Neuronal stem cell (in vitro differentiated cells): ENCODE data around the gene ARFRP1.
A peak's percentile ranks its signal among the peaks of the same experiment; 100 is the strongest.

Experiments
- DNase-seq: peaks from one replicate; pipeline ENCODE4 v3.0.0-alpha.2; 2013; ENCODE audit warnings: low spot score
- H2AFZ ChIP-seq: one replicate; pipeline ENCODE4 v1.6.1; 2013; ENCODE audit warnings: mild to moderate bottlenecking, low read length, inconsistent platforms
- H2AK5ac ChIP-seq: 2 replicates; pipeline ENCODE4 v1.6.1; 2013; ENCODE audit warnings: low read depth, mild to moderate bottlenecking, inconsistent platforms, low read length, moderate library complexity, mixed read lengths
- H2BK120ac ChIP-seq: 2 replicates; pipeline ENCODE4 v1.6.1; 2013; ENCODE audit warnings: low read depth, mild to moderate bottlenecking, inconsistent platforms, low read length, moderate library complexity, mixed read lengths
- H2BK12ac ChIP-seq: one replicate; pipeline ENCODE4 v1.6.1; 2013; ENCODE audit warnings: low read length, inconsistent platforms
- H2BK15ac ChIP-seq: 2 replicates; pipeline ENCODE4 v1.6.1; 2013; ENCODE audit warnings: mild to moderate bottlenecking, low read length, inconsistent platforms, mixed read lengths
- H2BK5ac ChIP-seq: one replicate; pipeline ENCODE4 v1.6.1; 2013; ENCODE audit warnings: inconsistent platforms, mild to moderate bottlenecking, low read length, moderate library complexity
- H3K14ac ChIP-seq: one replicate; pipeline ENCODE4 v1.6.1; 2013; ENCODE audit warnings: low read length, inconsistent platforms
- H3K18ac ChIP-seq: 2 replicates; pipeline ENCODE4 v1.6.1; 2013; ENCODE audit warnings: low read length, inconsistent platforms
- H3K23ac ChIP-seq: 2 replicates; pipeline ENCODE4 v1.6.1; 2013; ENCODE audit warnings: low read depth, mild to moderate bottlenecking, mixed read lengths, low read length, inconsistent platforms; ENCODE audit not compliant: poor library complexity
- H3K27ac ChIP-seq: replicated peaks from 3 replicates; pipeline ENCODE4 v1.5.1; 2013; ENCODE audit warnings: low read length, inconsistent platforms
- H3K27me3 ChIP-seq, 3 experiments: 2 replicates each; pipeline ENCODE4 v1.6.1; 2013; ENCODE audit warnings: low read length in 3 of 3, mild to moderate bottlenecking in 2 of 3, inconsistent platforms in 1 of 3, low read depth in 1 of 3, mixed read lengths in 1 of 3, moderate library complexity in 1 of 3; ENCODE audit not compliant: control insufficient read depth in 3 of 3, insufficient read depth in 3 of 3
- H3K36me3 ChIP-seq, 2 donors: replicated peaks in 1 of 2; 2 replicates each; pipeline ENCODE4 v1.6.1; 2013; ENCODE audit warnings: low read length in 2 of 2; ENCODE audit not compliant: control insufficient read depth in 2 of 2, insufficient read depth in 2 of 2
- H3K4ac ChIP-seq: 2 replicates; pipeline ENCODE4 v1.6.1; 2013; ENCODE audit warnings: inconsistent platforms, mild to moderate bottlenecking, low read length, moderate library complexity
- H3K4me1 ChIP-seq, 2 donors: 1 replicate in 1 of 2; 2 replicates in 1 of 2; pipeline ENCODE4 v1.6.1; 2013; ENCODE audit warnings: low read length in 2 of 2, low read depth in 1 of 2; ENCODE audit not compliant: control insufficient read depth in 2 of 2, insufficient read depth in 1 of 2
- H3K4me2 ChIP-seq: one replicate; pipeline ENCODE4 v1.6.1; 2013; ENCODE audit warnings: mild to moderate bottlenecking, low read length, inconsistent platforms; ENCODE audit not compliant: insufficient read depth, poor library complexity, severe bottlenecking
- H3K4me3 ChIP-seq, 2 donors: 2 replicates each; pipeline ENCODE4 v1.5.1; 2013; ENCODE audit warnings: low read length in 2 of 2, mild to moderate bottlenecking in 2 of 2, inconsistent platforms in 1 of 2, moderate library complexity in 1 of 2
- H3K79me1 ChIP-seq: one replicate; pipeline ENCODE4 v1.6.1; 2013; ENCODE audit warnings: low read depth, mild to moderate bottlenecking, inconsistent platforms, low read length, moderate library complexity
- H3K9ac ChIP-seq: one replicate; pipeline ENCODE4 v1.6.1; 2013; ENCODE audit warnings: mild to moderate bottlenecking, low read depth, low read length, inconsistent platforms; ENCODE audit not compliant: poor library complexity
- H3K9me3 ChIP-seq, 2 donors: replicated peaks in 1 of 2; 2 replicates each; pipeline versions ENCODE3 to v1.6.1; 2013; ENCODE audit warnings: low read length in 2 of 2, mild to moderate bottlenecking in 2 of 2, inconsistent platforms in 1 of 2, low read depth in 1 of 2, mixed read lengths in 1 of 2, moderate library complexity in 1 of 2; ENCODE audit not compliant: control insufficient read depth in 2 of 2, insufficient read depth in 1 of 2
- H4K8ac ChIP-seq: one replicate; pipeline ENCODE4 v1.6.1; 2013; ENCODE audit warnings: low read depth, mild to moderate bottlenecking, inconsistent platforms, low read length, moderate library complexity
- H4K91ac ChIP-seq: one replicate; pipeline ENCODE4 v1.6.1; 2013; ENCODE audit warnings: low read length, low read depth, mild to moderate bottlenecking, inconsistent platforms; ENCODE audit not compliant: poor library complexity
- WGBS, 2 donors: extraction: QIAGEN DNeasy Blood & Tissue Kit; methylation state at CpG; one replicate each; pipeline ENCODE4 v1.1.7; 2013; ENCODE audit warnings: missing lambda C conversion rate in 2 of 2, mixed read lengths in 1 of 2; ENCODE audit not compliant: insufficient read length in 2 of 2, insufficient replicate concordance in 1 of 2; ENCODE audit errors: extremely low coverage in 2 of 2; 5-methylcytosine and 5-hydroxymethylcytosine counted together

The ARFRP1 gene

DNA sequence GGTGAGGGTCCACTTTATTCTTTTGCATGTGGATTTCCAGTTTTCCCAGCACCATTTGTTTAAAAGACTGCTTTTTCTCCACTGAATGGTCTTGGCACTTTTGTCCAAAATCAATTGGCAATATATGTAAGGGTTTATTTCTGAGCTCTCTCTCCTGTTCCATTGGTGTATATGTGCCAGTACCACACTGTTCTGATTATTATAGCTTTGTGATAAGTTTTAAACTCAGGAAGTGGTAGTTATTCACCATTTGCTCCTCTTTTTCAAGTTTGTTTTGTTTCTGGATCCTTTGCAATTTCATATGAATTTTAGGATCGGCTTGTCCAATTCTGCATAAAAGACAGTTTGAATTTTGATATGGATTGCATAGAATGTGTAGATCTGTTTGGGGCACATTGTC is 4.4 kb upstream of the ARFRP1 start:
- H3K4me1 ChIP-seq: peaks cover 6 to 8% of the 10 kb centered on the region in 2 donors
- H2BK12ac ChIP-seq: no peak overlapping the region
- no peak overlapping the region for H2BK15ac ChIP-seq
- no peak overlapping the region for H2AK5ac ChIP-seq
- WGBS, 2 donors: no CpG with 5 or more reads among the region's 1 CpG
- no peak overlapping the region for H3K9ac ChIP-seq
- H3K36me3 ChIP-seq: peaks cover 10 to 74% of the 10 kb centered on the region in 2 donors
- H4K8ac ChIP-seq: no peak overlapping the region
- no peak overlapping the region for H3K4me2 ChIP-seq
- H3K23ac ChIP-seq: no peak overlapping the region
- no peak for DNase-seq
- H3K14ac ChIP-seq: no peak overlapping the region
- H4K91ac ChIP-seq: no peak overlapping the region
- no peaks in the 10 kb centered on the region for H3K27me3 ChIP-seq
- peaks cover 18% of the 10 kb centered on the region for H3K79me1 ChIP-seq
- no peak overlapping the region for H3K18ac ChIP-seq
- peaks cover 2 to 43% of the 10 kb centered on the region in 2 donors for H3K9me3 ChIP-seq
- no peak overlapping the region for H3K4me3 ChIP-seq
- no peak overlapping the region for H3K4ac ChIP-seq
- no peak overlapping the region for H3K27ac ChIP-seq
- H2AFZ ChIP-seq: no peak overlapping the region
- H2BK5ac ChIP-seq: no peak overlapping the region
- no peak overlapping the region for H2BK120ac ChIP-seq

DNA sequence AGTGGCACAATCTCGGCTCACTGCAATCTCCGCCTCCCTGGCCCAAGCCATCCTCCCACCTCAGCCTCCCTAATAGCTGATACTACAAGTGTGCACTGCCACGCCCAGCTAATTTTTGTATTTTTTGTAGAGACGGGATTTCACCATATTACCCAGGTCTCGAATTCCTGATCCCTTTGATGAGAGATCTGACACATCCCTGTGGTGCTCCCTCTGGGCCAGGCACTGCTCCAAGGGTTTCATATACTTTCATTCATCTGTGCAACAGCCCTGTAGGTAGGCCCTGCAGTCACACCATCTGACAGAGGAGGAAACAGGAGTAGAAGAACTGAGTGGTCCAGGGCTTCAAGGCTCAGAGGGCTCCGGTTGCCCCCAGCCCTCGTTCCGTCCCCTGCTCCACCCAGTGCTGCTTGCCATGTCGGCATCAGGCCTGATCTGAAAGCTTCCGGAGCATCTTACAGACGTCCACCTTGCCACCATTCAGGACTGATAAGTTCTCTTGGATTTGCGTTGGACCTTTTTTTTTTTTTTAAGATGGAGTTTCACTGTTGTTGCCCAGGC is 3.4 kb upstream of the ARFRP1 start:
- H2BK120ac ChIP-seq: no peak overlapping the region
- WGBS, 2 donors: no CpG with 5 or more reads among the region's 12 CpGs
- H4K8ac ChIP-seq: no peak overlapping the region
- no peak overlapping the region for H4K91ac ChIP-seq
- H2AK5ac ChIP-seq: no peak overlapping the region
- no peak overlapping the region for H3K27ac ChIP-seq
- no peak overlapping the region for H2AFZ ChIP-seq
- H3K14ac ChIP-seq: no peak overlapping the region
- H3K4me3 ChIP-seq: no peak overlapping the region
- no peak overlapping the region for H2BK12ac ChIP-seq
- no peak overlapping the region for H3K4ac ChIP-seq
- H3K9me3 ChIP-seq: peaks cover 2 to 36% of the 10 kb centered on the region in 2 donors
- H3K9ac ChIP-seq: no peak overlapping the region
- H3K23ac ChIP-seq: no peak overlapping the region
- peaks cover 12 to 13% of the 10 kb centered on the region in 2 donors for H3K4me1 ChIP-seq
- no peaks in the 10 kb centered on the region for H3K27me3 ChIP-seq
- no peak overlapping the region for H2BK5ac ChIP-seq
- H2BK15ac ChIP-seq: no peak overlapping the region
- H3K79me1 ChIP-seq: peaks cover 25% of the 10 kb centered on the region
- peaks cover 15 to 73% of the 10 kb centered on the region in 2 donors for H3K36me3 ChIP-seq
- H3K4me2 ChIP-seq: no peak overlapping the region
- no peak for DNase-seq
- no peak overlapping the region for H3K18ac ChIP-seq

DNA sequence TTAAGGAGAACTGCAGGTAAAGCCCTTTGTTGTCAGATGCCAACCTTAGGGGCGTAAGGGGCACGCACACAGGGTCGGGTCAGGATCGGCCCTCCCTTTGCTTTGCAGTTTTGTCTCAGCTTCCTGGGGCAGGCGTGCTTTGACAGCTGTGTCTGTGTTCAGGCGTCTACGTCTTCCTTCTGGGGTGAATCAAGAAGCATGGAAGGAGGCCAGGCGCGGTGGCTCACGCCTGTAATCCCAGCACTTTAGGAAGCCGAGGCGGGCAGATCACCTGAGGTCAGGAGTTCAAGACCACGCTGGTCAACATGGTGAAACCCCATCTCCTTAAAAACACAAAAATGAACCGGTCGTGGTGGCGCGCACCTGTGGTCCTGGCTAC is 1.4 kb upstream of the ARFRP1 start:
- H2BK12ac ChIP-seq: no peak overlapping the region
- no peaks in the 10 kb centered on the region for H3K27me3 ChIP-seq
- H3K4me2 ChIP-seq: no peak overlapping the region
- no peak overlapping the region for H3K9ac ChIP-seq
- H2BK120ac ChIP-seq: no peak overlapping the region
- H3K9me3 ChIP-seq: peaks cover 0 to 22% of the 10 kb centered on the region in 2 donors
- WGBS, 2 donors: no CpG with 5 or more reads among the region's 17 CpGs
- peak overlapping the region; percentile 99 for H3K23ac ChIP-seq
- H3K4ac ChIP-seq: no peak overlapping the region
- H3K18ac ChIP-seq: no peak overlapping the region
- H2BK5ac ChIP-seq: no peak overlapping the region
- H3K79me1 ChIP-seq: peaks cover 30% of the 10 kb centered on the region
- H2AFZ ChIP-seq: no peak overlapping the region
- no peak overlapping the region for H2BK15ac ChIP-seq
- no peak overlapping the region for H3K27ac ChIP-seq
- H3K4me3 ChIP-seq: peak overlapping the region in 1 of 2 donors; percentile 91
- peaks cover 35 to 77% of the 10 kb centered on the region in 2 donors for H3K36me3 ChIP-seq
- H3K4me1 ChIP-seq: peaks cover 12 to 13% of the 10 kb centered on the region in 2 donors
- no peak for DNase-seq
- H4K91ac ChIP-seq: no peak overlapping the region
- H2AK5ac ChIP-seq: no peak overlapping the region
- H4K8ac ChIP-seq: no peak overlapping the region
- no peak overlapping the region for H3K14ac ChIP-seq

DNA sequence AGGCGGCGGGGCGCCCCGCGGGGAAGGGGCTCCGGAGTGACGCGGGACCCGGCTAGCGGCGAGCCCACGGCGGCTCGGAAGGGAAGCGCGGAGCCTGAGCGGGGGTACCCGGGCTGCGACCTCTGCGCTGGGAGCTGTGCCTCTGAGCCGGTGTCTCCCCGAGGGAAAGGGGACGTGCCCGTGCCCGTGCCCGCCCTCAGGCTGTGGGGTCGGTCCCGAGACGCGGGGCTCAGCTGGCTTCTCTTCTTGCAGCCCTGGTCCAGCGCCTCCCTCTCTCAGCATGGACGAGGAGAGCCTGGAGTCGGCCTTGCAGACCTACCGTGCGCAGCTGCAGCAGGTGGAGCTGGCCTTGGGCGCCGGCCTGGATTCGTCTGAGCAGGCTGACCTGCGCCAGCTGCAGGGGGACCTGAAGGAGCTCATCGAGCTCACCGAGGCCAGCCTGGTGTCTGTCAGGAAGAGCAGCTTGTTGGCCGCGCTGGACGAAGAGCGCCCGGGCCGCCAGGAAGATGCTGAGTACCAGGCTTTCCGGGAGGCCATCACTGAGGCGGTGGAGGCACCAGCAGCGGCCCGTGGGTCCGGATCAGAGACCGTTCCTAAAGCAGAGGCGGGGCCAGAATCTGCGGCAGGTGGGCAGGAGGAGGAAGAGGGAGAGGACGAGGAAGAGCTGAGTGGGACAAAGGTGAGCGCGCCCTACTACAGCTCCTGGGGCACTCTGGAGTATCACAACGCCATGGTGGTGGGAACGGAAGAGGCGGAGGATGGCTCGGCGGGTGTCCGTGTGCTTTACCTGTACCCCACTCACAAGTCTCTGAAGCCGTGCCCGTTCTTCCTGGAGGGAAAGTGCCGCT is 749 bp upstream of the ARFRP1 start:
- Histone ChIP-seq H4K8ac (peak overlapping the region; percentile 82), H2BK120ac (peak overlapping the region; percentile 61), H4K91ac (no peak overlapping the region), H3K36me3 (peaks cover 37 to 77% of the 10 kb centered on the region in 2 donors), H2BK12ac (no peak overlapping the region), H3K27ac (no peak overlapping the region), H2BK15ac (no peak overlapping the region), H3K9ac (peak overlapping the region; percentile 98), H3K18ac (peak overlapping the region; percentile 96), H3K4me2 (peak overlapping the region; percentile 94), H2AFZ (peak overlapping the region; percentile 86), H3K79me1 (peaks cover 30% of the 10 kb centered on the region), H2BK5ac (peak overlapping the region; percentile 53), H3K9me3 (peaks cover 0 to 16% of the 10 kb centered on the region in 2 donors), H3K14ac (peak overlapping the region; percentile 82), H3K27me3 (no peaks in the 10 kb centered on the region), H3K4ac (no peak overlapping the region), H3K23ac (peak overlapping the region; percentile 99), H3K4me1 (peaks cover 12 to 13% of the 10 kb centered on the region in 2 donors), H2AK5ac (peak overlapping the region; percentile 95), H3K4me3 (peak overlapping the region; percentile 91)
- no peak for DNase-seq
- no CpG with 5 or more reads among the region's 67 CpGs for WGBS, 2 donors
